GM23338 (cell line): Measurements from ENCODE around the gene FBXW7. TPM values are rescaled to one million over a fixed set of nuclear protein-coding genes. Genes with fewer than 3 reads are reported as not detected.
A peak's percentile ranks its signal among the peaks of the same experiment; 100 is the strongest.

Experiments used
- ATAC-seq: fragments of 200-7000 bp; cut with Tn5 transposase; 3 replicates; pipeline ENCODE4 v1.9.1; 2020
- DNase-seq: peaks from one replicate; pipeline ENCODE4 v3.0.0-alpha.2; 2015; ENCODE audit warnings: low spot score
- H2AFZ ChIP-seq: fragments of 200-600 bp; sonication (generic); 2 replicates; pipeline ENCODE4 v1.8.0; 2016; ENCODE audit warnings: antibody characterized with exemption, mild to moderate bottlenecking, moderate library complexity
- H3F3A ChIP-seq: fragments of 200-600 bp; sonication (generic); replicated peaks from 2 replicates; pipeline ENCODE4 v1.8.0; 2017; ENCODE audit warnings: antibody characterized with exemption, mixed run types, low read depth
- H3K27ac ChIP-seq: fragments of 200-600 bp; sonication (generic); 2 replicates; pipeline ENCODE4 v1.6.1; 2016; ENCODE audit warnings: low read depth
- H3K27me3 ChIP-seq: fragments of 200-600 bp; sonication (generic); 2 replicates; pipeline ENCODE4 v1.8.0; 2016; ENCODE audit warnings: mild to moderate bottlenecking, mixed run types, moderate library complexity; ENCODE audit not compliant: insufficient read depth
- H3K36me3 ChIP-seq: fragments of 200-600 bp; sonication (generic); 2 replicates; pipeline ENCODE4 v1.8.0; 2016; ENCODE audit warnings: mild to moderate bottlenecking; ENCODE audit not compliant: insufficient read depth
- H3K4me1 ChIP-seq: fragments of 200-600 bp; sonication (generic); 2 replicates; pipeline ENCODE4 v1.8.0; 2016; ENCODE audit warnings: mild to moderate bottlenecking, moderate library complexity; ENCODE audit not compliant: insufficient read depth
- H3K4me2 ChIP-seq: fragments of 200-600 bp; sonication (generic); 2 replicates; pipeline ENCODE4 v1.7.1; 2017; ENCODE audit warnings: mixed run types
- H3K4me3 ChIP-seq: fragments of 200-600 bp; sonication (generic); 2 replicates; pipeline ENCODE4 v1.6.1; 2016; ENCODE audit warnings: mixed run types
- H3K79me2 ChIP-seq: fragments of 200-600 bp; sonication (generic); replicated peaks from 2 replicates; pipeline ENCODE4 v1.8.0; 2017; ENCODE audit warnings: mild to moderate bottlenecking; ENCODE audit not compliant: insufficient read depth
- H3K9me2 ChIP-seq: fragments of 200-600 bp; sonication (generic); 2 replicates; pipeline ENCODE4 v1.8.0; 2017; ENCODE audit not compliant: insufficient read depth
- H4K20me1 ChIP-seq: fragments of 200-600 bp; sonication (generic); replicated peaks from 2 replicates; pipeline ENCODE4 v1.8.0; 2017; ENCODE audit warnings: mild to moderate bottlenecking; ENCODE audit not compliant: insufficient read depth
- H3K27ac Mint-ChIP-seq: 2 replicates; pipeline ENCODE4 v1.8.0; 2020; ENCODE audit warnings: inconsistent platforms, mild to moderate bottlenecking, moderate library complexity, mixed read lengths
- H3K27me3 Mint-ChIP-seq: 3 replicates; pipeline ENCODE4 v1.8.0; 2022; ENCODE audit warnings: low read depth, mild to moderate bottlenecking, moderate library complexity, mixed read lengths, inconsistent platforms; ENCODE audit not compliant: insufficient read depth, poor library complexity
- H3K36me3 Mint-ChIP-seq: 3 replicates; pipeline ENCODE4 v1.8.0; 2021; ENCODE audit warnings: low read depth, mild to moderate bottlenecking, inconsistent platforms, moderate library complexity, mixed read lengths
- H3K4me1 Mint-ChIP-seq: 3 replicates; pipeline ENCODE4 v1.8.0; 2020; ENCODE audit warnings: mild to moderate bottlenecking, inconsistent platforms, mixed read lengths
- H3K4me3 Mint-ChIP-seq: 3 replicates; pipeline ENCODE4 v1.8.0; 2021; ENCODE audit warnings: moderate library complexity, mild to moderate bottlenecking, inconsistent platforms, mixed read lengths
- H3K9me3 Mint-ChIP-seq: 3 replicates; pipeline ENCODE4 v1.8.0; 2020; ENCODE audit warnings: moderate library complexity, mild to moderate bottlenecking, inconsistent platforms, mixed read lengths
- EZH2 ChIP-seq: fragments of 200-600 bp; sonication (generic); IDR thresholded peaks from one replicate; pipeline ENCODE4 v1.8.0; 2017; ENCODE audit warnings: antibody characterized with exemption, mild to moderate bottlenecking, low read depth; ENCODE audit not compliant: unreplicated experiment
- polyA plus RNA-seq: library from polyadenylated mRNA; unstranded; fragments of >200 nt; fragmentation: Nextera tagmentation; extraction: Ambion mirVana; gene quantifications from 2 replicates; pipeline ENCODE4 v1.2.1, GENCODE V29; 2016
- total RNA-seq: library from RNA; depleted of rRNA; stranded (reverse); fragments of >200 nt; shearing (Covaris generic); gene quantifications from 2 replicates; pipeline ENCODE4 v1.2.3, GENCODE V29; 2014
- TF ChIP-seq, protein P1 (sequence below): fragments of 250-450 bp; sonication (Bioruptor Pico); IDR thresholded peaks from 2 replicates; pipeline ENCODE4 v1.5.0; 2020; ENCODE audit warnings: mild to moderate bottlenecking, moderate library complexity

Gene FBXW7
- total and polyA plus RNA-seq, 2 experiments from 2014 or later = 25.8 to 34.7 TPM

DNA sequence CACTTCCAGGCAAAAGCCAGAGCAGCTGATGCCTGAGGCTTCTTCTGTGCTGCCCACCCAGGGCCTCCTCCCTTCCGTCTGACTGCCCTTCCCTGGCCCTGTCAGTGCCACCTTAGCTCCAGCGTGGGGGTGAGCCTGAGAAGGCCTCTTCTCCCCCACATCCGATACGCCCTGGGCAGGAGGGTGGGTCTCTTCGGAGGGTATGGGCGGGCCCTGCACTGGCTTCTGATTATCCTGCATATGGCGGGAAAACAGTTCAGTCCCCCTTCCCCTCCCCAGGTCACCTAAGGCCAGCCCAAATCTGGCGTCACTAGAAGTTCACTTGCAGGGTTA, 256.7 kb downstream of the FBXW7 start:
- Histone ChIP-seq H3K4me1 (peaks cover 17% of the 10 kb centered on the region), H3K79me2 (no peaks in the 10 kb centered on the region), H2AFZ (0 out of 2 replicates have a peak overlapping the region, but pooled peaks have one; percentile 66), H3K36me3 (no peaks in the 10 kb centered on the region), H3K27ac (no peak overlapping the region), H4K20me1 (no peaks in the 10 kb centered on the region), H3K9me2 (peaks cover 16% of the 10 kb centered on the region), H3K27me3 (no peaks in the 10 kb centered on the region), H3K4me2 (peak overlapping the region; percentile 62), H3K4me3 (no peak overlapping the region), H3F3A (0 out of 2 replicates have a peak, but pooled peaks cover 3% of the 10 kb centered on the region)
- Mint-ChIP-seq H3K9me3 (no peaks in the 10 kb centered on the region), H3K27ac (no peak overlapping the region), H3K4me3 (no peak overlapping the region), H3K4me1 (peaks cover 32% of the 10 kb centered on the region), H3K27me3 (peaks cover 8% of the 10 kb centered on the region), H3K36me3 (no peaks in the 10 kb centered on the region)
- TF ChIP-seq, protein P1, sequence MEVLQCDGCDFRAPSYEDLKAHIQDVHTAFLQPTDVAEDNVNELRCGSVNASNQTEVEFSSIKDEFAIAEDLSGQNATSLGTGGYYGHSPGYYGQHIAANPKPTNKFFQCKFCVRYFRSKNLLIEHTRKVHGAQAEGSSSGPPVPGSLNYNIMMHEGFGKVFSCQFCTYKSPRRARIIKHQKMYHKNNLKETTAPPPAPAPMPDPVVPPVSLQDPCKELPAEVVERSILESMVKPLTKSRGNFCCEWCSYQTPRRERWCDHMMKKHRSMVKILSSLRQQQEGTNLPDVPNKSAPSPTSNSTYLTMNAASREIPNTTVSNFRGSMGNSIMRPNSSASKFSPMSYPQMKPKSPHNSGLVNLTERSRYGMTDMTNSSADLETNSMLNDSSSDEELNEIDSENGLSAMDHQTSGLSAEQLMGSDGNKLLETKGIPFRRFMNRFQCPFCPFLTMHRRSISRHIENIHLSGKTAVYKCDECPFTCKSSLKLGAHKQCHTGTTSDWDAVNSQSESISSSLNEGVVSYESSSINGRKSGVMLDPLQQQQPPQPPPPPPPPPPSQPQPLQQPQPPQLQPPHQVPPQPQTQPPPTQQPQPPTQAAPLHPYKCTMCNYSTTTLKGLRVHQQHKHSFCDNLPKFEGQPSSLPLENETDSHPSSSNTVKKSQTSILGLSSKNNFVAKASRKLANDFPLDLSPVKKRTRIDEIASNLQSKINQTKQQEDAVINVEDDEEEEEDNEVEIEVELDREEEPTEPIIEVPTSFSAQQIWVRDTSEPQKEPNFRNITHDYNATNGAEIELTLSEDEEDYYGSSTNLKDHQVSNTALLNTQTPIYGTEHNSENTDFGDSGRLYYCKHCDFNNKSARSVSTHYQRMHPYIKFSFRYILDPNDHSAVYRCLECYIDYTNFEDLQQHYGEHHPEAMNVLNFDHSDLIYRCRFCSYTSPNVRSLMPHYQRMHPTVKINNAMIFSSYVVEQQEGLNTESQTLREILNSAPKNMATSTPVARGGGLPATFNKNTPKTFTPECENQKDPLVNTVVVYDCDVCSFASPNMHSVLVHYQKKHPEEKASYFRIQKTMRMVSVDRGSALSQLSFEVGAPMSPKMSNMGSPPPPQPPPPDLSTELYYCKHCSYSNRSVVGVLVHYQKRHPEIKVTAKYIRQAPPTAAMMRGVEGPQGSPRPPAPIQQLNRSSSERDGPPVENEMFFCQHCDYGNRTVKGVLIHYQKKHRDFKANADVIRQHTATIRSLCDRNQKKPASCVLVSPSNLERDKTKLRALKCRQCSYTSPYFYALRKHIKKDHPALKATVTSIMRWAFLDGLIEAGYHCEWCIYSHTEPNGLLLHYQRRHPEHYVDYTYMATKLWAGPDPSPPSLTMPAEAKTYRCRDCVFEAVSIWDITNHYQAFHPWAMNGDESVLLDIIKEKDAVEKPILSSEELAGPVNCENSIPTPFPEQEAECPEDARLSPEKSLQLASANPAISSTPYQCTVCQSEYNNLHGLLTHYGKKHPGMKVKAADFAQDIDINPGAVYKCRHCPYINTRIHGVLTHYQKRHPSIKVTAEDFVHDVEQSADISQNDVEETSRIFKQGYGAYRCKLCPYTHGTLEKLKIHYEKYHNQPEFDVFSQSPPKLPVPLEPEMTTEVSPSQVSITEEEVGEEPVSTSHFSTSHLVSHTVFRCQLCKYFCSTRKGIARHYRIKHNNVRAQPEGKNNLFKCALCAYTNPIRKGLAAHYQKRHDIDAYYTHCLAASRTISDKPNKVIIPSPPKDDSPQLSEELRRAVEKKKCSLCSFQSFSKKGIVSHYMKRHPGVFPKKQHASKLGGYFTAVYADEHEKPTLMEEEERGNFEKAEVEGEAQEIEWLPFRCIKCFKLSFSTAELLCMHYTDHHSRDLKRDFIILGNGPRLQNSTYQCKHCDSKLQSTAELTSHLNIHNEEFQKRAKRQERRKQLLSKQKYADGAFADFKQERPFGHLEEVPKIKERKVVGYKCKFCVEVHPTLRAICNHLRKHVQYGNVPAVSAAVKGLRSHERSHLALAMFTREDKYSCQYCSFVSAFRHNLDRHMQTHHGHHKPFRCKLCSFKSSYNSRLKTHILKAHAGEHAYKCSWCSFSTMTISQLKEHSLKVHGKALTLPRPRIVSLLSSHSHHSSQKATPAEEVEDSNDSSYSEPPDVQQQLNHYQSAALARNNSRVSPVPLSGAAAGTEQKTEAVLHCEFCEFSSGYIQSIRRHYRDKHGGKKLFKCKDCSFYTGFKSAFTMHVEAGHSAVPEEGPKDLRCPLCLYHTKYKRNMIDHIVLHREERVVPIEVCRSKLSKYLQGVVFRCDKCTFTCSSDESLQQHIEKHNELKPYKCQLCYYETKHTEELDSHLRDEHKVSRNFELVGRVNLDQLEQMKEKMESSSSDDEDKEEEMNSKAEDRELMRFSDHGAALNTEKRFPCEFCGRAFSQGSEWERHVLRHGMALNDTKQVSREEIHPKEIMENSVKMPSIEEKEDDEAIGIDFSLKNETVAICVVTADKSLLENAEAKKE (CRISPR knock-in tag) = no peak
- DNase-seq (no peak), ATAC-seq (peak; percentile 21; the same call in 2 of the 3 replicates)

GRCh38 chr4:152278505-152279233, 257.2 kb downstream of the FBXW7 start:
- ATAC-seq (peak; percentile 85), DNase-seq (peak; percentile 55)
- peaks cover 19% of the 10 kb centered on the region for H3K4me1 ChIP-seq
- H2AFZ ChIP-seq = peak overlapping the region; percentile 66
- H3K4me1 Mint-ChIP-seq = peaks cover 31% of the 10 kb centered on the region
- H3K79me2 ChIP-seq = no peaks in the 10 kb centered on the region
- no peaks in the 10 kb centered on the region for H4K20me1 ChIP-seq
- TF ChIP-seq, protein P1 (CRISPR knock-in tag) = 0 out of 2 replicates have a peak, but pooled peaks have one; percentile 13
- no peak for TF ChIP-seq EZH2
- H3K36me3 Mint-ChIP-seq = no peaks in the 10 kb centered on the region
- H3F3A ChIP-seq = 0 out of 2 replicates have a peak, but pooled peaks cover 3% of the 10 kb centered on the region
- 0 out of 2 replicates have a peak overlapping the region, but pooled peaks have one; percentile 9 for H3K4me3 ChIP-seq
- no peaks in the 10 kb centered on the region for H3K9me3 Mint-ChIP-seq
- no peaks in the 10 kb centered on the region for H3K36me3 ChIP-seq
- no peak overlapping the region; the same call in 2 of the 3 replicates for H3K4me3 Mint-ChIP-seq
- no peak overlapping the region for H3K27ac ChIP-seq
- H3K27me3 ChIP-seq = no peaks in the 10 kb centered on the region
- no peak overlapping the region for H3K27ac Mint-ChIP-seq
- peaks cover 16% of the 10 kb centered on the region for H3K9me2 ChIP-seq
- H3K4me2 ChIP-seq = peak overlapping the region; percentile 62
- peaks cover 8% of the 10 kb centered on the region for H3K27me3 Mint-ChIP-seq
